GM18498 (cell line): Measurements from ENCODE around the gene APMAP.
"Not testable (repeated sequence)": the region's sequence is repeated elsewhere in the genome, so short reads cannot be mapped to it uniquely, and the experiment has no call there.

Experiments used
- ATAC-seq: cut with Tn5 transposase; IDR thresholded peaks from one replicate; pipeline ENCODE4 v1.9.1; 2021; ENCODE audit warnings: mild to moderate bottlenecking, moderate library complexity; ENCODE audit not compliant: unreplicated experiment

Gene APMAP

DNA sequence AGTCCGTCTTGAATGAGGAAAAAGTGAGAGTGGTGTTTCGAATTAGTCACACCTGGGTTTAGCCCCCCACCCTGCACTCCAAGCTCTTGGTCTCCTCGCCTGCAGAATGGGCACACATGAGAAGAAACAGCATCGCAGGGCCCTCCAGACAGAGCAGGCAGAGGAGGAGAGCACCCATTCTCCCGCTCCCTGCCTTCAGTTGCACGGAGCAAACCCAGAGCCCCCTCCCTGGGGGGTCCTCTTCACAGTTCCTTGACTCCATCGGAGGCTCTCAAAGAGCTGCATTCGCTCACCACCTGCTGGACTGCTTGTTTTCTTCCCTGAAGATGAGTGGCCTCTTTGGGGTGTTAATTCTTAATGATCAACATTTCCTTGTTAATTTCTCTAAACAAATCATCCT is 38.4 kb downstream of the APMAP start:
- ATAC-seq = no peak

DNA sequence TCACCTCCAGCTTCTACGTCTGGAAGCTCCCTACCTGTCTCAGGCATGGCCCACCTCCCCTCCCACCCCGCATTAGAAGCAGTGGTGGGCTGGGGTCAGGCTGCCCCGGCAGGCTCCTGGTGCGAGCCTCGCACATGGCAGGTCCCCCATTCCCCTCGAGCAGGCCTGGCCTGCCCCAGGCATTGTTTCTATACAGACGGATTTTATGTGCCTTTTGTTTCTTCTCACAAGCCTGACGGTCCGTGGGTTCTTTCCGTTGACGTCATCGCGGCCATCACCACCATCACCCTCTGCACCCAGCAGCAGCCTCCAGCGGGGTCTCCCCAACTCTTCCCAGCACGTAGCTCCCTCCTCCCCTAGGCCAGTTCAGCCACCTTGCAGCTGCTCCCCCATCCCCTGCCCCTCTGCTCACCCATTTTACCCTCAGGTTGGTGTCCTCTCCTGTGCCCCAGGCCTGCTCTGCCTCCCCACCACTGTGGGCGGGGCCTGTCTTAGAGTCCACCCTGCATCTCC is 38.9 kb downstream of the APMAP start:
- no peak for ATAC-seq

DNA sequence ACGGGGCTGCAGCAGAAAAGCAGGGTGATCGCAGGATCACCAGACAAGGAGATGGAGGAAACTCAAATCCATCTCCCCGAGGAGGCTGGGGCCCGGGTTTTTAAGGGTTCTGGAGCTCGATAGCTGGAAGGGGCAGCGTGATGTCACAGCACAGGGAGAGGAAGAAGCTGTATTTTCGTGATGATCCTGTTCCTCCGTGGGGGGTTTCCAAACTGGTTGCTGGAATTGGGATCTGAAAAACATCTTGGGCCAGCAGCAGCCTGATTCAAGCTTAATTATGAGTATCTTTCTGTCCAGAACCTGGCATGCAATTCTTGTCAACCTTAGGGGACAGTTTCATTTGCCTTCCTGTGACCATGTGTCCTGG is 39.4 kb downstream of the APMAP start:
- no peak for ATAC-seq

GRCh38 chr20:24952376-24953208 is 40.0 kb downstream of the APMAP start:
- no peak for ATAC-seq

DNA sequence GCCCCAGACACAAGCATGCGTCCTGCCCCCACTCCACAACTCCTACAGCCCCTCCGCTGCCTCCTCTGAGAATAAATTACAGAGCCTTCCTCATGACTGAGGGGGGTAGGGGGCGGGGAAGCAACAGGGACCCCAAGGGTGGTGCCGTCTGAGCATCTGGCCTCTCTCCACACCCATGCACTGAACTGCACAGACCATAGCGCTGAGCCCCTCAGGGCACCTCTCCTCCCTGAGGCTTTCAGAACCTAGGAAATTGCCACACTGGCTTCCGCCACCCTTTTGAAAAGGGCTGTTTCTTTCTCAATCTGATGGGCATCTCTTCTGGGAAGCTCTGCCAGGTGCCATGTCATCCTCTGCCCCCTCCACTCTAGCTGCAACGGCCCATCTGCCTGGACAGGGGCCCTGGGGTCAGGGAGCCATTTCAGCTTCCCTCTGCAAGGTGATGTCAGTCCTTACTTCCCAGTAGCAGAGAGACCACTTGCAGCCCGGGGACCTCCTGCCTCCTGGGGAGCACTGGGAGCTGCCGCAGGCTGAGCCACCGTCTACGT is 40.9 kb downstream of the APMAP start:
- ATAC-seq = no peak

DNA sequence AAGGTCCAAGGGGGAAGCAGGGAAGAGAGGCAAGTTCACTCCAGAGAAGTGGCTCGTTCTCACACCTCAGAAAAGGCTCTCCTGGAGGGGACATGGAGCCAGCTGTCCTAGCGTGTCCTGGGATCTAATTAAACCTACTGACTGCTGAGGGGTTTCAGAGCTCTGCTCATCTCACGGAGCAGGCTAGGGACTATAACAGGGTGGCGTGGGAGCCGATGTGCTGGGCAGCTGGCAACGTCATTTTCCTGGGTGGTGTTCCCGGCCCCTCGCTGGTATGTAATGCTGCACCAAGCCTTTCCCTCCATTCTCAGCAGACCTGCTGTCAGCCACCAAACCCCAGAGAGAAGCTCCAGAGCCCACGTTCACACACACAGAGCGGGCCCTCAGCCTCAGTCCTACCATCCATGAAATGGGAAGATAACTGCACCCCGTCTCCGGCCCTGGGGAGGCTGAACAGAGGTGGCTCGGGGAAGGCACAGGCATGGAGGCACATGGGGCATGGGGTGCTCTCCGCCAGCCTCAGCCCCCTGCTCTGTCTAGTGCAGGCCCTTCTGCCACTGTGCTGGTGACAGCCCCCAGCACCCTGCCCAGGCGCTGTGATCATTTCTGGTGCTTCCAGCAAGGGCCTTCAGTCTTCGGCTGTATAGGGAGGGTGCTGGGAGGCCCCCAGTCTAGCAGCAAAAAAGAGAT is 41.6 kb downstream of the APMAP start:
- ATAC-seq = no peak

GRCh38 chr20:24950128-24950835 is 42.3 kb downstream of the APMAP start:
- no peak for ATAC-seq

GRCh38 chr20:24949756-24950127 is 42.8 kb downstream of the APMAP start:
- ATAC-seq = no peak

- ATAC-seq = peak; percentile 60
These were observed 43.4 kb downstream of the APMAP start, which contains the start of gene CST7 for GRCh38 chr20:24948939-24949679. CST7 (plus strand) TSS chr20:24949269; CDS start chr20:24949506, 237 bp downstream.

GRCh38 chr20:24948396-24948938 is 44.1 kb downstream of the APMAP start:
- not testable (repeated sequence) for ATAC-seq

DNA sequence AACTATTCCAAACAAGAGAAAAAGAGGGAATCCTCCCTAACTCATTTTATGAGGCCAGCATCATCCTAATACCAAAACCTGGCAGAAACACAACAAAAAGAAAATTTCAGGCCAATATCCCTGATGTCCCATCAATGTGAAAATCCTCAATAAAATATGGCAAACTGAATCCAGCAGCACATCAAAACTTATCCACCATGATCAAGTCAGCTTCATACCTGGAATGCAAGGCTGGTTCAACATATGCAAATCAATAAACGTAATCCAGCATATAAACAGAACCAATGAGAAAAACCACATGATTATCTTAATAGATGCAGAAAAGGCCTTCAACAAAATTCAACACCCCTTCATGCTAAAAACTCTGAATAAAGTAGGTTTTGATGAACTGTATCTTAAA is 46.2 kb downstream of the APMAP start:
- ATAC-seq = not testable (repeated sequence)

- ATAC-seq = no peak
These were observed 48.8 kb downstream of the APMAP start for GRCh38 chr20:24943731-24944130.

GRCh38 chr20:24943196-24943595 is 49.4 kb downstream of the APMAP start:
- ATAC-seq = no peak

GRCh38 chr20:24942679-24943078 is 49.9 kb downstream of the APMAP start:
- ATAC-seq = no peak

DNA sequence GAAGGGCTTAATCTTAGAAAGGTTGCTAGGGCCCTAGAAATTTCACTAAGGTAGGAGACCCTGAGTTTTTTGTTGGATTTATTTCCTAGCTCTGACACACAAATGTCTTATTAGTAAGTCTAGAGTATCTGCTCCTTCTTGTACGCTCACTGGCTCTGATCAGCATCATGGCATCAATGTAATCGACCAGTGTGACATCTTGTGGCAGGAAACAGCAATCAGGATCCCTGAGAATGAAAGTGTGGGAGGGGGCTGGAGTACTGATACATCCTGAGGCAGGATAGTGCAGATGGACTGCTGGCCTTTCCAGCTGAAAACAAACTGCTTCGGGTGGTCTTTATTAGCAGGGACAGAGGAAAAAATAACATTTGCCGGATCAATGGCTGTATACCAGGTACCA is 53.5 kb downstream of the APMAP start:
- no peak for ATAC-seq

- ATAC-seq = no peak
These were observed 54.1 kb downstream of the APMAP start for GRCh38 chr20:24938498-24938897.

DNA sequence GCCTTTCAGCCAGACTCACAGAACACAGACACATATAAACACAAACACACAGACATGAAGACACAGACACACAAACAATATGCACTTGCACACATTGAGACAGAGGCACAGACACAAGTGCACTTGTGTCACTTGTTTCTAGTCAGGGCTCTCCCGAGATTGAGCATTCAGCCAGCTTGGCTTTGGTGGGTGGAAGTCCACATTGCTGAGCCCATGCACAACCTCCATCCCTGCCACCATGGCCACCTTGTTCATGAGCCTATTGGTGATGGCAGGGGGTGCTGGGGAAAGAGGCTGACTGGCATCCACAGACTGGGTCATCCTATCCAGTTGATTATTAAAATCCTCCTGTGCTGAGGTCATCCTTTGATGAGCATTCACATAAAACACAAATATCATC is 55.0 kb downstream of the APMAP start:
- no peak for ATAC-seq

DNA sequence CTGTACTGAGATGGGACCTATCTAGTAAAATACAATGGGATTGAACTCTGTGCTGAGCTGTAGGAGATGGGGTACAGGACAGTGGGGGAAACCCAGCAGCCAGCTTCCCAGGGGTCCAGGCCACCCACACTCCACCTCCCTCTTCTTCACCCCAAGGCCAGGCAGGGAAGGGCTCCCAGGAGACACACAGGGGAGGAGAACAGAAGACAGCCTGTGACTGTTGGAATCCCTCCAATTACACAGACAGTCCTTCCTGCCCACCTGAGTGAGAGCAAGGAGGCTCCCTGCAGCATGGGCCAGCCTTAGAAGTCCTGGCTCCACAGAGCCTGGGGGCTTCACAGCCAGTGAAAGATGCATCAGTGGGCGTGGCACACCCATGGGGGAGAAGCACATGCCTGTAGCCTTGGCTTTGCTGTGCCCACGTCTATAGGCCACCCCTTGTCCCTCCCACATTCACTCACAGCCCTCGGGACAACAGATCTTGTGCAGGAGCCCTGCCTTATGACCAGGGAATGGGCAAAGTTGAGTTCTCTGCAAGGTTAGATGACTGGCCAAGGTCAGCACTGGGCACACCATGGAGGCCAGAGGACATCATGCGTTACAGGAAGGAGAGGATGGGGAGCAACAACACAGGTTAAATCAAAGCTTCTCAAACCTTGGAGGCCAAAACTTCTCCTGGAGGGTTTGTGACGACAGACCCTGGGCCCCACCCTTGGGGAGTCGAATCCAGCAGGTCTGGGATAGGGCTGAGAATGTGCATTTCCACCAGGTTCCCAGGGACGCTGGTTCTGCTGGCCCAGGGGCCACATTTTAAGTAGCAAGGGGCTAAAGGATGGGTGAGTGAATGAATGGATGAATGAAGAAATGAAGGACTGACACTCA is 55.8 kb downstream of the APMAP start:
- no peak for ATAC-seq
